ENCODE data around the gene SH3TC1.

SH3TC1 gene

DNA sequence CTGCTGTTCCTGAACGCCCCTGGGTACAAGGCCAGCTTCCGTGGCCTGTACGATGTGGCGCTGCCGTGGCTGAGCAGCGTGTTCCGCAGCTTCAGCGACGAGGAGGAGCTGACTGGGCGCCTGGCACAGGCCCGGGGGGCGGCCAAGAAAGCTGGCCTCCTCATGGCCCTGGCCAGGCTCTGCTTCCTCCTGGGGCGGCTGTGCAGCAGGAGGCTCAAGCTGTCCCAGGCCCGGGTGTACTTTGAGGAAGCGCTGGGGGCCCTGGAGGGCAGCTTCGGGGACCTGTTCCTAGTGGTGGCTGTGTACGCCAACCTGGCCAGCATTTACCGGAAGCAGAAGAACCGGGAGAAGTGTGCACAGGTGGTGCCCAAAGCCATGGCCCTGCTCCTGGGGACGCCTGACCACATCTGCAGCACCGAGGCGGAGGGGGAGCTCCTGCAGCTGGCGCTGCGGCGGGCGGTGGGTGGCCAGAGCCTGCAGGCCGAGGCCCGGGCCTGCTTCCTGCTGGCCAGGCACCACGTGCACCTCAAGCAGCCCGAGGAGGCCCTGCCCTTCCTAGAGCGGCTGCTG, 28.2 kb downstream of the SH3TC1 start:
- H3K4me3 ChIP-seq (ENCODE audit: low read length): no peak overlapping the region
- DNase-seq: no peak
- no peaks in the 10 kb centered on the region for H3K36me3 ChIP-seq (ENCODE audit: control insufficient read depth, insufficient read depth, low read length)
- H3K56ac ChIP-seq (ENCODE audit: low read length): peak overlapping the region; percentile 69
- peak overlapping the region; percentile 59 for H2AK5ac ChIP-seq (ENCODE audit: low read length)
- H3K18ac ChIP-seq (ENCODE audit: low read length): peak overlapping the region; percentile 20
- H2BK15ac ChIP-seq (replicated peaks; ENCODE audit: low read depth): no peak overlapping the region
- H4K8ac ChIP-seq (ENCODE audit: low read depth, low read length): no peak overlapping the region
- H3K27ac ChIP-seq (ENCODE audit: low read depth, low read length): no peak overlapping the region
- H4K5ac ChIP-seq (ENCODE audit: low read length): no peak overlapping the region
- no peak overlapping the region for H3K9ac ChIP-seq (ENCODE audit: low read length)
- WGBS (ENCODE audit: extremely low coverage, insufficient coverage, low lambda C conversion rate): no CpG with 5 or more reads among the region's 31 CpGs
- H3K27me3 ChIP-seq (ENCODE audit: insufficient read depth, low read length, poor library complexity): no peaks in the 10 kb centered on the region
- peak overlapping the region; percentile 81 for H2BK5ac ChIP-seq (ENCODE audit: low read length)
- no peaks in the 10 kb centered on the region for H3K79me2 ChIP-seq (ENCODE audit: control insufficient read depth, insufficient read depth, low read length)
- H3K79me1 ChIP-seq (ENCODE audit: low read length): no peaks in the 10 kb centered on the region
- H3K23ac ChIP-seq (ENCODE audit: low read length): no peak overlapping the region
- peak overlapping the region; percentile 95 for H3K4ac ChIP-seq (ENCODE audit: low read depth, low read length)
- H3K4me2 ChIP-seq (ENCODE audit: low read length): no peak overlapping the region
- H3K4me1 ChIP-seq (ENCODE audit: control insufficient read depth, low read depth, low read length): peaks cover 13% of the 10 kb centered on the region
- H2BK120ac ChIP-seq (ENCODE audit: low read depth, low read length): peak overlapping the region; percentile 29

- no peak overlapping the region for H3K9ac ChIP-seq (ENCODE audit: low read length)
- H4K5ac ChIP-seq (ENCODE audit: low read length): no peak overlapping the region
- peak overlapping the region; percentile 74 for H2BK5ac ChIP-seq (ENCODE audit: low read length)
- H3K36me3 ChIP-seq (ENCODE audit: control insufficient read depth, insufficient read depth, low read length): no peaks in the 10 kb centered on the region
- H3K79me2 ChIP-seq (ENCODE audit: control insufficient read depth, insufficient read depth, low read length): no peaks in the 10 kb centered on the region
- H3K4me2 ChIP-seq (ENCODE audit: low read length): no peak overlapping the region
- no peak overlapping the region for H4K8ac ChIP-seq (ENCODE audit: low read depth, low read length)
- peak overlapping the region; percentile 90 for H2AK5ac ChIP-seq (ENCODE audit: low read length)
- H3K27me3 ChIP-seq (ENCODE audit: insufficient read depth, low read length, poor library complexity): no peaks in the 10 kb centered on the region
- DNase-seq: no peak
- no CpG with 5 or more reads among the region's 27 CpGs for WGBS (ENCODE audit: extremely low coverage, insufficient coverage, low lambda C conversion rate)
- peak overlapping the region; percentile 69 for H3K56ac ChIP-seq (ENCODE audit: low read length)
- H2BK15ac ChIP-seq (replicated peaks; ENCODE audit: low read depth): no peak overlapping the region
- H3K4ac ChIP-seq (ENCODE audit: low read depth, low read length): peak overlapping the region; percentile 95
- no peaks in the 10 kb centered on the region for H3K79me1 ChIP-seq (ENCODE audit: low read length)
- H3K18ac ChIP-seq (ENCODE audit: low read length): no peak overlapping the region
- no peak overlapping the region for H2BK120ac ChIP-seq (ENCODE audit: low read depth, low read length)
- no peak overlapping the region for H3K23ac ChIP-seq (ENCODE audit: low read length)
- H3K4me1 ChIP-seq (ENCODE audit: control insufficient read depth, low read depth, low read length): peaks cover 13% of the 10 kb centered on the region
- no peak overlapping the region for H3K27ac ChIP-seq (ENCODE audit: low read depth, low read length)
- H3K4me3 ChIP-seq (ENCODE audit: low read length): no peak overlapping the region
Measured at GRCh38 chr4:8227771-8228318, 28.8 kb downstream of the SH3TC1 start.

DNA sequence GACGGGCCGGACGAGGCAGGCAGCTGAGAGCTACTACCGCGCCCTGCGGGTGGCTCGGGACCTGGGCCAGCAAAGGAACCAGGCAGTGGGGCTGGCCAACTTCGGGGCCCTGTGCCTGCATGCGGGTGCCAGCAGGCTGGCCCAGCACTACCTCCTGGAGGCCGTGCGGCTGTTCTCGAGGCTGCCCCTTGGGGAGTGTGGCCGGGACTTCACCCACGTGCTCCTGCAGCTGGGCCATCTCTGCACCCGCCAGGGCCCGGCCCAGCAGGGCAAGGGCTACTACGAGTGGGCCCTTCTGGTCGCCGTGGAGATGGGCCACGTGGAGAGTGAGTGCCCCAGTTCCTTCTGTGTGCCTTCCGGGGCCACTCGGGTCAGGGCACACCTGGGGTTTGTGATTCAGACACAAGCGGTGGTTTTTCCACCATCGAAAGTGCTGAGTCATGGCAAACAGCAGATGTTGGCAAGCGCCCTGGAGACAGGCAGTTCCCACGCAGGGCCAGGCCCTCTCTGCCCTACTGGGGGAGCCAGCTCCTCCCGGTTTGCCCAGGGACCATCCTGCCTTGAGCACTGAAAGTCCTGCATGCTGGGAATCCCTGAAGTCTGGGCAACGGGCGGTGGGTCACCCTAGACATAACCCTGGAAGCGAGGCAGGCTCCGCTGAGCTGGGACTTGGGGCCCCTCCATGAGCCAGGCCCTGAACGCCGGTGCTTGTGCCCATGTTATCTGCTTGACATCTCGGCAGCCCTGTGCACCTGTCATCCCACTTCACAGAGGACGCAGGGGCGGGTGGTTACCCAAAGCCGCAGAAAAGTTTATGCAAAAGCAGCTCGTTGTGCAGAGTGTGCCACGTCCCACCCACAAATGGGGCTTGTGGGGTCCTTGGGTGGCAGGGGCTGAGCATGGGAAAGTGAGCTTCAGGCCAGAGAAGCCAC, 29.5 kb downstream of the SH3TC1 start:
- Histone ChIP-seq H3K9ac (ENCODE audit: low read length) (no peak overlapping the region), H3K18ac (ENCODE audit: low read length) (peak overlapping the region; percentile 19), H3K79me1 (ENCODE audit: low read length) (no peaks in the 10 kb centered on the region), H3K4me1 (ENCODE audit: control insufficient read depth, low read depth, low read length) (peaks cover 13% of the 10 kb centered on the region), H3K4me3 (ENCODE audit: low read length) (no peak overlapping the region), H3K27me3 (ENCODE audit: insufficient read depth, low read length, poor library complexity) (no peaks in the 10 kb centered on the region), H3K79me2 (ENCODE audit: control insufficient read depth, insufficient read depth, low read length) (no peaks in the 10 kb centered on the region), H3K56ac (ENCODE audit: low read length) (peak overlapping the region; percentile 69), H2BK5ac (ENCODE audit: low read length) (peak overlapping the region; percentile 74), H3K23ac (ENCODE audit: low read length) (peak overlapping the region; percentile 95), H3K36me3 (ENCODE audit: control insufficient read depth, insufficient read depth, low read length) (no peaks in the 10 kb centered on the region), H3K4me2 (ENCODE audit: low read length) (no peak overlapping the region), H2BK120ac (ENCODE audit: low read depth, low read length) (no peak overlapping the region), H4K5ac (ENCODE audit: low read length) (no peak overlapping the region), H2AK5ac (ENCODE audit: low read length) (peak overlapping the region; percentile 90), H3K4ac (ENCODE audit: low read depth, low read length) (peak overlapping the region; percentile 26), H2BK15ac (replicated peaks; ENCODE audit: low read depth) (no peak overlapping the region), H4K8ac (ENCODE audit: low read depth, low read length) (no peak overlapping the region), H3K27ac (ENCODE audit: low read depth, low read length) (no peak overlapping the region)
- peak; percentile 39 for DNase-seq
- WGBS (ENCODE audit: extremely low coverage, insufficient coverage, low lambda C conversion rate): no CpG with 5 or more reads among the region's 39 CpGs

DNA sequence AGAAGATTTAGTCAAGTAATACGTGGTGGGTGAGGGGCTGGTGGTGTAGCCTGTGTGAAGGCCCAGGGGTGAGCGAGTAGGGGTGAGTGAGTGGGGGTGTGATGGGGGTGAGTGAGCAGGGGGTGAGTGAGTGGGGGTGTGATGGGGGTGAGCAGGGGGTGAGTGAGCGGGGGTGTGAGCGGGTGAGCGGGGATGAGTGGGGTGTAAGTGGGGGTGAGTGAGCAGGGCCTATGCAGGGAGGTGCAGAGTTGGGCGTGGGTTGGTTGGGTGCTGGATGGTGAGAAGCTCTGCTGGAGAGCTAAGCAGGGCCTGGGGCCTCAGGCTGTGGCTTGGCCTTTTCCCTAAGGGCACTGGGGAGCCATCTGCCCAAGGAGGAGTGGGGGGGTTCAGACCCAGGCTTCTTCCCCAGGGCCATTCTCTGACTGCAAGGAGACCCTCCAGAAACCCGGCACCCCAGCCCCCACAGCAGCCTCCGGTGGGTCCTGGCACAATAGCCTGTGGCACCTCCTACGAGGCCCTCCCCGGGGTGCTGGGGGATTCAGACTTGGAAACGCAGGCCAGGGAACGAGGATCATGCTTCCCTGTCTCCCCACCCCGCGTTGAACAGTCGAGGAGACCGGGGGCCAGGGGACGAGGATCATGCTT, 30.4 kb downstream of the SH3TC1 start:
- Histone ChIP-seq H3K27me3 (ENCODE audit: insufficient read depth, low read length, poor library complexity) (no peaks in the 10 kb centered on the region), H3K4me3 (ENCODE audit: low read length) (no peak overlapping the region)
- WGBS (ENCODE audit: extremely low coverage, insufficient coverage, low lambda C conversion rate): 100% methylated on average over 3 of the region's 17 CpGs

GRCh38 chr4:8230033-8230432, 30.9 kb downstream of the SH3TC1 start:
- no peak for DNase-seq

More for the DNA sequence above, 30.4 kb downstream of the SH3TC1 start:
- Histone ChIP-seq H3K4me1 (ENCODE audit: control insufficient read depth, low read depth, low read length) (peaks cover 13% of the 10 kb centered on the region), H3K18ac (ENCODE audit: low read length) (no peak overlapping the region), H3K79me2 (ENCODE audit: control insufficient read depth, insufficient read depth, low read length) (no peaks in the 10 kb centered on the region), H3K36me3 (ENCODE audit: control insufficient read depth, insufficient read depth, low read length) (no peaks in the 10 kb centered on the region), H3K9ac (ENCODE audit: low read length) (no peak overlapping the region), H4K5ac (ENCODE audit: low read length) (no peak overlapping the region), H4K8ac (ENCODE audit: low read depth, low read length) (no peak overlapping the region), H3K23ac (ENCODE audit: low read length) (no peak overlapping the region), H3K27ac (ENCODE audit: low read depth, low read length) (no peak overlapping the region), H3K4ac (ENCODE audit: low read depth, low read length) (no peak overlapping the region), H2BK120ac (ENCODE audit: low read depth, low read length) (no peak overlapping the region), H3K56ac (ENCODE audit: low read length) (no peak overlapping the region), H2BK15ac (replicated peaks; ENCODE audit: low read depth) (no peak overlapping the region), H2BK5ac (ENCODE audit: low read length) (no peak overlapping the region), H2AK5ac (ENCODE audit: low read length) (no peak overlapping the region), H3K79me1 (ENCODE audit: low read length) (no peaks in the 10 kb centered on the region), H3K4me2 (ENCODE audit: low read length) (no peak overlapping the region)
- DNase-seq: no peak

More at GRCh38 chr4:8230033-8230432, 30.9 kb downstream of the SH3TC1 start:
- Histone ChIP-seq H3K18ac (ENCODE audit: low read length) (no peak overlapping the region), H3K27me3 (ENCODE audit: insufficient read depth, low read length, poor library complexity) (no peaks in the 10 kb centered on the region), H3K4me2 (ENCODE audit: low read length) (no peak overlapping the region), H2BK15ac (replicated peaks; ENCODE audit: low read depth) (no peak overlapping the region), H3K36me3 (ENCODE audit: control insufficient read depth, insufficient read depth, low read length) (no peaks in the 10 kb centered on the region), H3K4me3 (ENCODE audit: low read length) (no peak overlapping the region), H2BK5ac (ENCODE audit: low read length) (no peak overlapping the region), H3K23ac (ENCODE audit: low read length) (no peak overlapping the region), H4K8ac (ENCODE audit: low read depth, low read length) (no peak overlapping the region), H3K79me1 (ENCODE audit: low read length) (no peaks in the 10 kb centered on the region), H3K79me2 (ENCODE audit: control insufficient read depth, insufficient read depth, low read length) (no peaks in the 10 kb centered on the region), H4K5ac (ENCODE audit: low read length) (no peak overlapping the region), H2AK5ac (ENCODE audit: low read length) (no peak overlapping the region), H3K56ac (ENCODE audit: low read length) (no peak overlapping the region), H3K27ac (ENCODE audit: low read depth, low read length) (no peak overlapping the region), H2BK120ac (ENCODE audit: low read depth, low read length) (no peak overlapping the region), H3K4me1 (ENCODE audit: control insufficient read depth, low read depth, low read length) (peaks cover 11% of the 10 kb centered on the region), H3K9ac (ENCODE audit: low read length) (no peak overlapping the region), H3K4ac (ENCODE audit: low read depth, low read length) (no peak overlapping the region)
- WGBS (ENCODE audit: extremely low coverage, insufficient coverage, low lambda C conversion rate): no CpG with 5 or more reads among the region's 11 CpGs
